ENCODE measurements around the gene SAMD11.

- TF ChIP-seq CTCF (IDR thresholded peaks at IDR 0.05) (no peak), POLR2A (IDR thresholded peaks at IDR 0.05) (no peak), POLR2AphosphoS5 (IDR thresholded peaks at IDR 0.05) (no peak)
Measured at GRCh38 chr1:914131-914890, 9.4 kb upstream of the SAMD11 start.

All from prostate gland (tissue), 2 donors.